Measurements from ENCODE around the gene WNT9B.
"Not testable (repeated sequence)": the region's sequence is repeated elsewhere in the genome, so short reads cannot be mapped to it uniquely, and the experiment has no call there.

The WNT9B gene

DNA sequence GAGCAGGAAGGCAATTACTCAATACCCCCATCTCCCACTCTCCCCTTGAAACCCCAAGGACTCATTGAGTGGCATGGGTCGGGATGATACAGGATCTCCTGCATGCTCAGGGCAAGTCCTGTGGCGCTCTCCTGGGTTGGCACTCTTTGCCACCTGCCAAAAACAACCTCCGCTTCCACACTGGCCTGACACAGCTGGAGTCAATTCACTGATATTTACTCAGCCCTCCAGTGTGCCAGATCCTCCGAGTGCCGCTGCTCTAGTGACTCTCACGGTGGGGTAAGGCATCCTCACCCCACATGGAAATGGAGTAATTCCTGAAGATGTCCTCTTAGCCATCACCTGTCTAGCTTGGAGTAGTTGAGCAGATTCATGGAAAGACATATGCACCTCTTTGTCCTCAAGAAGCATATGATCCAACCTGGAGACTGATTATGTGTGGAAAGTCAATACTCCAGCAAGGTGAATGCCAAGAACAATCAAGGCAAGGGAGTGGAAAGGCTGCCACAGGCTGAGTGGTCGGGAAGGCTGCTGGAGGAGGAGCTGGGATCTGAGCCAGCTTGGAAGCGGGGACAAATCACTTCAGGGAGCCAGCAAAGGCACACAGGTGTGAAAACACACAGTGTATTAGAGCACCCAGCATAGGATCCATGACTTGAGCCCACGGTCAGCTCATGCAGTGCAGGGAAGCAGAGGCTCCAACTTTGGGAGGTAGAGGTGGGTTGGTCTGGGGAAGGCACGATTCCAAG lies 59.0 kb downstream of the WNT9B start:
- DNase-seq = no peak
- TF ChIP-seq GATA1 (IDR thresholded peaks at IDR 0.05; ENCODE audit: low read depth, low read length) (no peak), POLR2A (IDR thresholded peaks at IDR 0.05; ENCODE audit: low read length) (no peak)

DNA sequence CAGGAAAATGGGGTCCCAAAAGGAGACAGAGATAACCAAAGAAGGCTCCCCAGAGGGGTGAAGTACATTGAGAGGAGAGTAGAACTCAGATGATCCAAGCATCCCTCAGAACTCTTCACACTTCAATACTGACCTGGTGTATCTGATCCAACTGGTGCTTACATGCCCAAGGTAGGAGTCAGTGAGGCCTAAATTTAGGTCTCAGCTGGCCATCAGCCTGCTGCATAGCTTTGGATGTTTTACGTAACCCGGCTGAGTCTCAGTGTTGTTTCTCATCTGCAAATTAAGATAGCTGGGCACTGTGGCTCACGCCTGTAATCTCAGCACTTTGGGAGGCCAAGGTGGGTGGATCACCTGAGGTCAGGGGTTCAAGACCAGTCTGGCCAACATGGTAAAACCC lies 59.9 kb downstream of the WNT9B start:
- no peak for DNase-seq
- TF ChIP-seq POLR2A (IDR thresholded peaks at IDR 0.05; ENCODE audit: low read length) (no peak), GATA1 (IDR thresholded peaks at IDR 0.05; ENCODE audit: low read depth, low read length) (no peak)

DNA sequence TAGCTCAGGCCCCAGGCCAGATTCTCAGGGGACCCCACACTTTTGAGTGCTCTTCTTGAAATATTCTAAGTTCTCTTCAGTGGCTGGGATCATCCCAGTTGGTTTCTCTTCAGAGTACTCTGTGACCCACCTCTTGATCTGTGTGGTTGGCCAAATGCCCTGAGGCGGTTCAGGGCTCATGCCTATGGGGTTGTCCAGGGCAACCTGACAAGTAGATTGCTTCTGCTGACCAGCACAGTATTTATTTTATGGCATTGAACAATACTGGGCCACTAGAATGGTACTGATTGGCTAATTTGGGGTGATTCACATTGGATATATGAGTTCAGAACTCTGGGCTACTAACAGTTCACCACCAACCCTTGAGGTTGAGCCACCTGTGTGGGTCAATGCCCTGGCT lies 64.2 kb downstream of the WNT9B start:
- DNase-seq = no peak
- TF ChIP-seq GATA1 (IDR thresholded peaks at IDR 0.05; ENCODE audit: low read depth, low read length) = no peak
- TF ChIP-seq POLR2A (IDR thresholded peaks at IDR 0.05; ENCODE audit: low read length) = no peak

DNA sequence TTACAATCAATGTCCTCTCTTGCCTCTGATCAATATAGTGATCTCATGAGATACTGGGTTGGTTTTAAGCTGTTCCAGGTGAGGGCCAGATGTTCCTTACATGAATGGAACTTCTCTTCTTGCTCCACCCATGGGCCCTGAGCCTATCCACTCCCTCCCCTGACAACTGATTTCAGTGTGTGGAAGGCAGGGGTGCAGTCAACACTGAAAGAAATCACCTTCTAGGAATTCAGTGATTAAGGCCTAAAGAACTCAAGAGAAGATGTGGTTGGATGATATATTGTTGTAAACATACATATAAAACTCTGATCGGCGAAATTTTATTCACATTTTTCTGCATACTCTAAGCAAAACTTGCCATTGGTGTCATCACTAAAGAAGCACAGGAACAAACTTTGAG lies 64.8 kb downstream of the WNT9B start:
- no peak for TF ChIP-seq GATA1 (IDR thresholded peaks at IDR 0.05; ENCODE audit: low read depth, low read length)
- TF ChIP-seq POLR2A (IDR thresholded peaks at IDR 0.05; ENCODE audit: low read length) = no peak
- DNase-seq = no peak

DNA sequence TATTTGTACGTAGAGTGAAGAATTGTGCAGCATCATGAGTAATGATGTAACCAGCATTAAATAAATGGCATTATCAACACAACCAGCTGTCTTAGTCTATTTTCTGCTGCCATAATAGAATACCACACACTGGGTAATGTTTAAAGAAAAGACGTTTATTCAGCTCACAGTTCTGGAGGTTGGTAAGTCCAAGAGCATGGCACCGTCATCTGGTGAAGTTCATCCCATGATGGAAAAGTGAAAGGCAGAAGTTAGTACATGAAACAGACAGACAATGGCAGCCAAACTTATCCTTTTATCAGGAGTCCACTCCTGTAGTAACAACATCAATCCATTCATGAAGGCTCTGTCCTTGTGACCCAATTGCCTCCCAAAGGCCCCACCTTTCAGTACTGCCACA lies 65.2 kb downstream of the WNT9B start:
- TF ChIP-seq GATA1 (IDR thresholded peaks at IDR 0.05; ENCODE audit: low read depth, low read length) = no peak
- no peak for TF ChIP-seq POLR2A (IDR thresholded peaks at IDR 0.05; ENCODE audit: low read length)
- no peak for DNase-seq

DNA sequence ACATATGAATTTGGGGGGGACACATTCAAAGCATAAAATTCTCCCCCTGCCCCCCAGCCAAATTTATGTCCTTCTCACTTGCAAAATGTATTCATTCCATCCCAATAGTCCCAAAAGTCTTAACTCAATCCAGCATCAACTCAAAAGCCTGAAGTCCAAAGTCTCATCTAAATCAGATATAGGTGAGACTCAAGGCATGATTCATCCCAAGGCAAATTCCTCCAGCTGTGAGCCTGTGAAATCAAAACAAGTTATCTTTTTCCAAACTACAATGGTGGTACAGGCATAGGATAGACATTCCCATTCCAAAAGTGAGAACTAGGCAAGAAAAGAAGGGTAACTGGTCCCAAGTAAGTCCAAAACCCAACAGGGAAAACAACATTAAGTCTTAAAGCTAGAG lies 65.7 kb downstream of the WNT9B start:
- DNase-seq = no peak
- TF ChIP-seq GATA1 (IDR thresholded peaks at IDR 0.05; ENCODE audit: low read depth, low read length) (no peak), POLR2A (IDR thresholded peaks at IDR 0.05; ENCODE audit: low read length) (no peak)

DNA sequence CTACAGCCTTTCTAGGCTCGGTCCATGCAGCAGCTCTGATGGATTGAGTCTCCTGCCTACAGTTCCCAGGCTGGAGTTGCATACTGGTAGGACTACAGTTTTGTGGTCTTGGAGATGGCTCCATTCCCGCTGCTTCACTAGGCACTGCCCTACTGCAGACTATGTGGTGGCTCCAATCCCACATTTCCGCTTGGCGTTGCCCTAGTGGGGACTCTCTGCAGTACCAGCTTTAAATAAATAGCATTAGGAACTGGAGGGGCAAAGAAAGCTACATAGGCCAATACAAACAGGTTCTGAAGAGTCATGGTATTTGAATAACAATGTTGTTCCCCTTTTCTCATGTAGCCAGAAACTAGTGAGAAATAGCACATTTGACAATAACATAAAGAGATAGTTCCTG lies 66.1 kb downstream of the WNT9B start:
- DNase-seq = no peak
- TF ChIP-seq GATA1 (IDR thresholded peaks at IDR 0.05; ENCODE audit: low read depth, low read length) = no peak
- TF ChIP-seq POLR2A (IDR thresholded peaks at IDR 0.05; ENCODE audit: low read length) = no peak

DNA sequence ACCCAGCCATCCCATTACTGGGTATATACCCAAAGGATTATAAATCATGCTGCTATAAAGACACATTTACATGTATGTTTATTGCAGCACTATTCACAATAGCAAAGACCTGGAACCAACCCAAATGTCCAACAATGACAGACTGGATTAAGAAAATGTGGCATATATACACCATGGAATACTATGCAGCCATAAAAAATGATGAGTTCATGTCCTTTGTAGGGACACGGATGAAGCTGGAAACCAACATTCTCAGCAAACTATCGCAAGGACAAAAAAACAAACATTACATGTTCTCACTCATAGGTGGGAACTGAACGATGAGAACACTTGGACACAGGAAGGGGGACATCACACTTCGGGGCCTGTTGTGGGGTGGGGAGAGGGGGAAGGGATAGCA lies 70.6 kb downstream of the WNT9B start:
- DNase-seq = not testable (repeated sequence)

DNA sequence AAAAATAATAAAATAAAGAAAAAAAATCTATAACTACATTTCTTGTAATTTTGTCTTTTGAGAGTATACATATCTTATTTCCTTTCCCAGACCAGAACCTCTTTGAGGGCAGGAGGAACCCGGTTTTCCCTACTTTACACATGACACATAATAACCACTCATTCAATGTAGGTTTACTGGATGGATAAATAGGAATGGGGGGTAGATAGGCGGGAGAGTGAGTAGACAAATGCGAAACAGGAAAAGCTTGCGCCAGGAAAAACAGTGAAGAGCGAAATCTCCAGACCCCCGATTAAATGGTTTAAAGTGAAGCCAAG lies 71.1 kb downstream of the WNT9B start:
- no peak for DNase-seq
- TF ChIP-seq POLR2A (IDR thresholded peaks at IDR 0.05; ENCODE audit: low read length) (no peak), GATA1 (IDR thresholded peaks at IDR 0.05; ENCODE audit: low read depth, low read length) (no peak)

DNA sequence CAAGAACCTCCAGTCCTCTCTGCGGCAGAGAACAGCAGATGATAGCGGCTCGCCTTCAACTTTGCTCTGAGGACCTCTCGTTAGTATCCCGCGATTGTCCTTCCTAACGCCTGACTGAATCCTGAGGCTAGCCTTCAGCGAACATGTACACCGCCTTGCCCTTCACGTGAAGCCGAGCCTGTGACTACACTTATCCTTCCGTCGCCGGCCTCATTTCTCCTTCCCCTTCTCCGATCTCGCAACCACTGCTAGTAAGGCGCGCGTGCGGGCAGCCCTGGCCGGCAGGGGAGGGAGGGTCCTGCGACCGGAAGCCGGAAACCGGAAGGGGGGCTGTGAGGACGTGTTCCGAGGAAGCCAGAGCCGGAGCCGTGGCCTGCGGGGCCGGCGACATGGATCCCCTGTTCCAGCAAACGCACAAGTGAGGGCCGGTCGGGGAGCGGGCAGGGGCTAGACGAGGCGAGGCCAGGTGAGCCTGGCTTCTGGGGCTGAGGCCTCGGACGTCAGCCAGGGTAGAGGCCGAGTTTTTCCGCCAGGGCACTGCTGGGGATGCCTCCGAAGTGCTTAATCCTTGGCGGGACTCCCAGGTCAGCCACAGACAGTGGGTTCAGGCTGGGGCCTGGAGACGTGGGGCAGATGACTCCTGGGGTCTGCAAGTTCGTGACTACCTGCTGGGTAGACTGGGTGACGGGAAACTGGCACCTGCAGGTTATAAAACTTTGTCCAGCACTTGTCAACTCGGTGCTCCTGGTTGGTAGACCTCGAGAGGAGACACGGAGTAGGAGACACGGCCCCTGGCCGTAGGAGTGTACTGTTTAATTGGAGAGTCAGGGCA lies 71.6 kb downstream of the WNT9B start, which contains the start of gene GOSR2:
GOSR2 (plus strand) TSS at position 357 of the 832 bp plus-strand sequence; CDS start at position 390, 33 bp downstream.
- no peak for TF ChIP-seq GATA1 (IDR thresholded peaks at IDR 0.05; ENCODE audit: low read depth, low read length)
- TF ChIP-seq POLR2A (IDR thresholded peaks at IDR 0.05; ENCODE audit: low read length) = peak; percentile 96
- DNase-seq = peak; percentile 95 to 96

DNA sequence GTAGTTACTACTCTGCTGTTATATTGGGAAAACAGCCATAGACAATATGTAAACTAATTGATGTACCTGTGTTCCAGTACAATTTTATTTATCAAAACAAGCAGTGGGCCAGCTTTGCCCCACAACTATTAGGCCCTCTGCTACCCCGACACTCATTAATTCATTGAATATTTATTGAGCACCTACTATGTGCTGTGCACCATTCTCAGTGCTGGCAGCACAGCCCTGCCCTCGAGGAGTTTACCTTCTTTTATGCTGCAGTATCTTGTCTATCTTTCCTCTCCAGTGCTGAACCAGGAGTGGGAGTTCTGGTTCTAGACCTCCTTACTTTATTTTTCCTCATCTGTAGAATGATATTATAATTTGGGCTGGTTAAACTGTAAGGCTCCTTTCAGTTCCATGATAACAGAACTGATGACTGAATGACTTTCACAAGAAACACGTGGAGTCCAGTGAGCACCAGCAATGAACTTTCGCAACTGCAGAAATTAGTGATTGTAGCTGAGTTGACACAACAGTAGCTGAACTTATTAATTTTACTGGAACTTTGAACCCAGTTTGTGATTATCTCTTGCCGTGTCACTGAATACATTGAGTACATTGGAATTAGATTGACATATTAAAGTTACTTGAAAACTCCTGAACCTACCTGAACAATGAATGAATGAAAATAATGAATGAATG lies 73.9 kb downstream of the WNT9B start:
- TF ChIP-seq POLR2A (IDR thresholded peaks at IDR 0.05; ENCODE audit: low read length) (no peak), GATA1 (IDR thresholded peaks at IDR 0.05; ENCODE audit: low read depth, low read length) (no peak)
- no peak for DNase-seq

DNA sequence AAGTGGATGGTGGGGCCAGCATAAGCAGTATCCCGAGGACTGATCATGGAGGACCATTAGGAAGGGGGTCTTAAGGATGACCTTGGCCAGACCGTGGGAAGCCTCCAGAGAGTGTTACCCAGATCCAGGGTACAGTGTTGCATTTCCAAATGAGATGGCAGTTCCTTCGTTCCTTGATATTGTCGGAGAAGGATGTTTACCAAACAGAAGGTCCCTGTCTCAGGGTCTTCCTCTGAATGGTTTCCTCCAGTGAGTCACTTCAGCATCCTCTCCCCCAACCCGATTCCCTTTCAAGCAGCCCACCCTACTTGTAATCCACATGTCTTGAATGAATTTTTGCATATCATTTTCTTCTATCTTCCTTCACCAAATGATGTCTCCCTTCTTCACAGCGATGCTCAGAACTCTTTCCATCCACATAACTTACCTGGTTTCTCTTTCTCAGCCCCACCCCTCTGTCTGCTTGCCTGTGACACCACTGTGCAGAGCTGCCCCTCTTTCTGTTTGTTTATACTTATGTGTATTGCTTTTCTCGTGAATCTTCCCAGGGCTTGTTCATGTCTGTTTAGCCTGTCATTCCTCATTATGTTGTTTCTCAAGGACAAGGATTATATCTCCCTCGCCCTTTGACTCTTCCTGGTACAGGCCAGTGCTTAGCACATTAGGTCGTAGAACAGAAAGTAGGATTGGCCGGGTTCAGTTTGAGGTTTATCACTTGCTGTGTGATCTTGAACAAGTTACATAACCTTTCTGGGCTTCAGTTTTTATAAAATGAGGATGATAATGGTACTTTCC lies 77.3 kb downstream of the WNT9B start:
- no peak for TF ChIP-seq GATA1 (IDR thresholded peaks at IDR 0.05; ENCODE audit: low read depth, low read length)
- TF ChIP-seq POLR2A (IDR thresholded peaks at IDR 0.05; ENCODE audit: low read length) = no peak
- no peak for DNase-seq

DNA sequence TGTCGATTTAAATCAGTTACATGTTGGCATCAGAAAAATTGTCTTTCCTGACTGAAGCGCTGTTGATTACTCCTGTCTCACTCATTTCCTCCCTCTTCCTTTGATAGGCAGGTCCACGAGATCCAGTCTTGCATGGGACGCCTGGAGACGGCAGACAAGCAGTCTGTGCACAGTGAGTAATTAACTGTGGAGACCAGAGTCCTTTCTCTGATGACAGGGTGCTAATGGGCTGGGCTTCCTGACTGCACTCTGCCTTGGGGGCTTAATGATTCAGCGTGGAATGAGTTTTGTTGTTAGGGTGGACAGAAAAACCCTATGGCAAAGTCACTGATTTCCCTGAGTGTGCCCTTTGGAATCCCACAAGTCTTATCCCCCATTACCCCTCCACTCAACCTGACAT lies 78.0 kb downstream of the WNT9B start:
- DNase-seq = no peak
- TF ChIP-seq GATA1 (IDR thresholded peaks at IDR 0.05; ENCODE audit: low read depth, low read length) (no peak), POLR2A (IDR thresholded peaks at IDR 0.05; ENCODE audit: low read length) (no peak)

DNA sequence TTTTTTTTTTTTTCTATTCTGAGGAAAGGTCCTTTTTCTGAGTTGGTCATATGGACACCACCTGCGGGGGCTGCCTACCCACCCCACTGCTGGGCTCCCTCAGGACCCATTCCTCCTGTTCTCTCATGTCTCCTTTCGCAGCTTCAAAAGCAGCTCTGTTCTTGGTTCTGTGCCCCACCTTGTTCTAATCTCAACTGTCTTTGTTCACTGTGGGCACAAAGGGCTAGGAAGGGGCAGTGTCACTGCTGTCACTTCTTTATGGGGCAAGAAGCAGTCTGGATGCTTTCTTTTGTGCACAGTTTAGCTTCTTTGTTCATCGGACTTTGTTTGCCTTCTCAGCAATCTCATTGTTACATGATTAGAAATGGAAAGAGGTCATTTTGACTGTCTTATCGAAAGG lies 78.7 kb downstream of the WNT9B start:
- no peak for DNase-seq
- TF ChIP-seq POLR2A (IDR thresholded peaks at IDR 0.05; ENCODE audit: low read length) = no peak
- TF ChIP-seq GATA1 (IDR thresholded peaks at IDR 0.05; ENCODE audit: low read depth, low read length) = no peak
